Retinal pigment epithelial cell (primary cell): Measurements from ENCODE around the gene PIEZO1.

Source experiments
- DNase-seq: peaks from one replicate; pipeline ENCODE4 v3.0.0-alpha.2; 2010; ENCODE audit warnings: low read depth
- H3K4me3 ChIP-seq: 2 replicates; pipeline ENCODE4 v1.5.1; 2011; ENCODE audit warnings: mild to moderate bottlenecking, low read length, control low read depth, moderate library complexity
- CTCF ChIP-seq: conservative IDR thresholded peaks from 2 replicates; pipeline ENCODE4 v1.5.1; 2011; ENCODE audit warnings: low read depth, low read length, control low read depth, inconsistent platforms

The PIEZO1 gene

DNA sequence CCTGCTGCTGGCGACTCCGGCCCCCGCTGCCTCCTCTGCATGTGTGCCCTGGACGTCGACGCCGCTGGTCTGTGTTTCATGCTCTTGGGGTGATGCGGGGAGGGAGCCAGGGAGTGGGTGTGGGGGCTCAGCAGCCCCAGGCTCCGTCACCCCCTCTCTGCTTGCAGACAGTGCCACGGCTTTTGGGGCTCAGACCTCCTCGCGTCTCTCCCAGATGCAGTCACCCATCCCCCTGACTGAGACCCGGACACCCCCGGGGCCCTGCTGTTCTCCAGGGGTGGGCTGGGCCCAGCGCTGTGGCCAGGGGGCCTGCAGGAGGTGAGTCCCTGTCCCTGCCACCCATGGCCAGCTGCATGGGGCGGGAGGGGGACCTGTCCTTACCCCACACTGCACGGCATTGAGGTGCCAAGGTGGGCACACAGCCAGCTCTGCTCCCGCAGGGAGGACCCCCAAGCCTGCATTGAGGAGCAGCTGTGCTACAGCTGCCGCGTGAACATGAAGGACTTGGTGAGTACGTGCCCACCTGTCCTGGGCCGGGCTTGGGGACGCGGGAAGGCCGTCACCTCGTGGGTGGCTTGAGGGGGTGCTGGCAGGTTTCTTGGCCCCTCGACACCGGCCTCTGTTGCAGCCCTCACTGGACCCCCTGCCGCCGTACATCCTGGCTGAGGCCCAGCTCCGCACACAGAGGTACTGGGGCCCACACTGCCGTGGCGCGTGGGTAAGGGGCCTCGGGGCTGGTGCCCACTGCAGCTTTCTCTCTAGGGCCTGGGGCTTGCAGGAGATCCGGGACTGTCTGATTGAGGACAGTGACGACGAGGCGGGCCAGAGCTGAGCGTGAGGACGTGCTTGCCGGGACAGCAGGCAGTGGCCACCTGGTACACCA is 70.4 kb downstream of the PIEZO1 start:
- H3K4me3 ChIP-seq: no peak overlapping the region
- no peak for DNase-seq
- TF ChIP-seq CTCF: no peak

DNA sequence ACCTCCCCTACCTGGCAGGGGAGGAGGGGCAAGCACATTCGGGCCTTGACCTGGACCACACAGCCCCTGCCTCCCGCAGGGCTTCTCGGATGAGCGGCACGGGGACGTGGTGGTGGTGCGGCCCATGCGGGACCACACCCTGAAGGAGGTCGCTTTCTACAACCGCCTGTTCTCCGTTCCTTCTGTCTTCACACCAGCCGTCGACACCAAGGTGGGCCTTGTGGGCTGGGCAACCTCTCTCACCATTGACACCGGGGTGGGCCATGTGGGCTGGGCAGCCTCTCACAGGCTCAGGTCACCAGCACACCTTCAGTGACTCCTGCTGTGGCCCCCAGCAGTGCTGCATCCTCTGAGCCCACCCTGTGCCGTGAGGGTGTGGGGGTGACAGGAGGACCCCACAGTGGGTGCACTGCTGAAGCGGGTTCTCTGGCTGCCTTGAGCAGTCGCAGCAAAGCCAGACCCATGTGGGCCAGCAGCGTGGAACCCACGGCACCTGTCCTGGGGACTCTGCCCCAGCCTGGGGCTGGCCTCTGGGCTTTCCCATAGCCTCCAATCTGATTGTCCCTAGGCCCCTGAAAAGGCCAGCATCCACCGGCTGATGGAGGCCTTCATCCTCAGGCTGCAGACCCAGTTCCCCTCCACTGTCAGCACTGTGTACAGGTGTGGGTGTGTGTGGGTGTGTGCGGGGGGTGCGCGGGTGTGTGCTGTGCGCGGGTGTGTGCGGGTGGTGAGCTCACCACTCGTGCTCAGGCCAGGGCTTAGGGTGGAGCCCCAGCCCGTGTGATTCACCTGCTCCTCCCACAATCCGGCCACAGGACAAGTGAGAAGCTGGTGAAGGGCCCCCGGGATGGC is 71.2 kb downstream of the PIEZO1 start:
- no peak for DNase-seq
- H3K4me3 ChIP-seq: no peak overlapping the region
- no peak for TF ChIP-seq CTCF

DNA sequence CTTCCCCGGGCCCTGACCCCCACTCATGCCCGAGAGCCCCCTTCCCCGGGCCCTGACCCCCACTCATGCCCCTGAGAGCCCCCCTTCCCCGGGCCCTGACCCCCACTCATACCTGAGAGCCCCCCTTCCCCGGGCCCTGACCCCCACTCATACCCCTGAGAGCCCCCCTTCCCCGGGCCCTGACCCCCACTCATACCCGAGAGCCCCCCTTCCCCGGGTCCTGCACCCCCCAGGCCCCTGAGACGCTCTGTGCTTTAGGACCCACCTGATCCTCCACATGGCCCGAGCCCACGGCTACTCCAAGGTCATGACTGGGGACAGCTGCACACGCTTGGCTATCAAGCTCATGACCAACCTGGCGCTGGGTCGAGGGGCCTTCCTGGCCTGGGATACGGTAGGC is 72.0 kb downstream of the PIEZO1 start:
- no peak for DNase-seq
- no peak for TF ChIP-seq CTCF
- no peak overlapping the region for H3K4me3 ChIP-seq

- no peak for DNase-seq
- H3K4me3 ChIP-seq: no peak overlapping the region
- no peak for TF ChIP-seq CTCF
Measured at GRCh38 chr16:88712362-88712979, 72.5 kb downstream of the PIEZO1 start.

DNA sequence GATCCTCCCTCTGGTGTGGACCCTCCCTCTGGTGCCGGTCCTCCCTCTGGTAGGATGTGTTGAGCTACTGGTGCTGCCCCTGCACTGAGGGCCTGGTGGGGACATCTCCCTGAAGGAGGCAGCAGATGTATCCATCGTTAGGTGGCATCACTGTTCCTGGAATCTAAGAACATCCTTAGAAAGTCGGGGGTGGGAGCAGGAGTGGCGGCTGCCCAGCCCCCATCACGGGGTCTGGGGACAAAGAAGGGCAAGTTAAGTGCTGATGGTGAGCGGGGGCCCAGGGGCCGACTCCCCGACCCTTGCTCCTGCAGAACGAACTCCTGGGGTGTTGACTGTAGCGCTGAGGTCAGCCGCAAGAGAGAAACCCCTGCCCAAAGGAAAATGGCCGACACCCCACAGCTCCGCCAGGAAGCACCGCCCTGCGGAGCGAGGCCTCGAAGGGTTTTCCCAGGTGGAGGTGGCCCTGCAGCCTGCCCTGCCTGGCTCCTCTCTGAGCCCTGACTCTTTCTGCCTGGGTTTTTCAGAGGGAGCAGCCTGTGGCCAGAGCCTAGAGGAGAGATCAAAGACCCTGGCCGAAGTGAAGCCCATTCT is 73.2 kb downstream of the PIEZO1 start:
- no peak for DNase-seq
- TF ChIP-seq CTCF: no peak

GRCh38 chr16:88710556-88710955 is 74.5 kb downstream of the PIEZO1 start:
- TF ChIP-seq CTCF: no peak
- DNase-seq: no peak
- no peak overlapping the region for H3K4me3 ChIP-seq

More for the DNA sequence above, 73.2 kb downstream of the PIEZO1 start:
- no peak overlapping the region for H3K4me3 ChIP-seq
